Choroid plexus epithelial cell (primary cell): ENCODE results near the gene EDNRA.

Source experiments
- DNase-seq: peaks from one replicate; pipeline ENCODE4 v3.0.0-alpha.2; 2010; ENCODE audit warnings: low read depth
- H3K4me3 ChIP-seq: 2 replicates; pipeline ENCODE4 v1.5.1; 2011; ENCODE audit warnings: low read depth, mild to moderate bottlenecking, control low read depth, low read length, moderate library complexity
- CTCF ChIP-seq: conservative IDR thresholded peaks from 2 replicates; pipeline ENCODE4 v1.5.1; 2011; ENCODE audit warnings: low read depth, mild to moderate bottlenecking, control low read depth, inconsistent platforms, low read length, moderate library complexity

EDNRA gene

GRCh38 chr4:147482281-147482680 is 1.4 kb downstream of the EDNRA start:
- peak overlapping the region; percentile 69 for H3K4me3 ChIP-seq
- DNase-seq, result peak; percentile 40
- no peak for TF ChIP-seq CTCF

GRCh38 chr4:147485167-147485566 is 4.3 kb downstream of the EDNRA start:
- H3K4me3 ChIP-seq, result no peak overlapping the region
- DNase-seq, result no peak
- TF ChIP-seq CTCF, result no peak

GRCh38 chr4:147487616-147488015 is 6.7 kb downstream of the EDNRA start:
- DNase-seq, result no peak
- TF ChIP-seq CTCF, result no peak
- no peak overlapping the region for H3K4me3 ChIP-seq

- no peak for TF ChIP-seq CTCF
- no peak overlapping the region for H3K4me3 ChIP-seq
- no peak for DNase-seq
Measured at GRCh38 chr4:147488556-147488955, 7.7 kb downstream of the EDNRA start.

- H3K4me3 ChIP-seq, result no peak overlapping the region
- peak; percentile 85 for DNase-seq
- TF ChIP-seq CTCF, result no peak
Measured at GRCh38 chr4:147491086-147491485, 10.2 kb downstream of the EDNRA start.

- H3K4me3 ChIP-seq, result no peak overlapping the region
- peak; percentile 58 for DNase-seq
- no peak for TF ChIP-seq CTCF
Measured at GRCh38 chr4:147492306-147492705, 11.4 kb downstream of the EDNRA start.

GRCh38 chr4:147492761-147493160 is 11.9 kb downstream of the EDNRA start:
- TF ChIP-seq CTCF, result no peak
- DNase-seq, result peak; percentile 98
- H3K4me3 ChIP-seq, result no peak overlapping the region
